Measurements from ENCODE around the gene PHKA1.

DNA sequence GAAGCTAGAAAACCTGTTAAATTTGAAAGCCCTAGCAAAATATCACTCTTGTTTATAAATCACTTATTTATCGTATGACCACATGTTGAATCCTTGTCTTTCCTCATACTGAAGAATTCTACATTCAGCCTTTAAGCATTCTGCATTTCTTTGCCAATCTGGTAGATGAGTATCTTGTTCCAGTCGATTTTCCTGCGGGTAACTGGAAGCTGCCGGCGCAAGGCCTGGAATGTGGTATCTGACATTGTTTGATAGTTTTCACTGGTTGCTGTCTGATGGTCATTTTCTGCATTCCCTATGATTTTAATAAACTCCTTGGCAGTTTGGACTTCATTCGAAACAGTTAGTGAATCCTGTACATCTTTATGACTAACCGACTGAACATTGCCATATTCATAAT is 13.7 kb upstream of the PHKA1 start:
- no peak for TF ChIP-seq CTCF (conservative IDR thresholded peaks at IDR 0.05; ENCODE audit: low read depth, low read length)
- TF ChIP-seq EZH2 (IDR thresholded peaks at IDR 0.05; ENCODE audit: borderline replicate concordance, low read depth, low read length, poor library complexity, severe bottlenecking) = no peak

Data from A673 (cell line).